ENCODE results near the gene TEX30. TPM values are rescaled to one million over a fixed set of nuclear protein-coding genes. Genes with fewer than 3 reads are reported as not detected.

TEX30 gene
- 10 to 100 TPM; 32.7 to 49.6 TPM for total RNA-seq

DNA sequence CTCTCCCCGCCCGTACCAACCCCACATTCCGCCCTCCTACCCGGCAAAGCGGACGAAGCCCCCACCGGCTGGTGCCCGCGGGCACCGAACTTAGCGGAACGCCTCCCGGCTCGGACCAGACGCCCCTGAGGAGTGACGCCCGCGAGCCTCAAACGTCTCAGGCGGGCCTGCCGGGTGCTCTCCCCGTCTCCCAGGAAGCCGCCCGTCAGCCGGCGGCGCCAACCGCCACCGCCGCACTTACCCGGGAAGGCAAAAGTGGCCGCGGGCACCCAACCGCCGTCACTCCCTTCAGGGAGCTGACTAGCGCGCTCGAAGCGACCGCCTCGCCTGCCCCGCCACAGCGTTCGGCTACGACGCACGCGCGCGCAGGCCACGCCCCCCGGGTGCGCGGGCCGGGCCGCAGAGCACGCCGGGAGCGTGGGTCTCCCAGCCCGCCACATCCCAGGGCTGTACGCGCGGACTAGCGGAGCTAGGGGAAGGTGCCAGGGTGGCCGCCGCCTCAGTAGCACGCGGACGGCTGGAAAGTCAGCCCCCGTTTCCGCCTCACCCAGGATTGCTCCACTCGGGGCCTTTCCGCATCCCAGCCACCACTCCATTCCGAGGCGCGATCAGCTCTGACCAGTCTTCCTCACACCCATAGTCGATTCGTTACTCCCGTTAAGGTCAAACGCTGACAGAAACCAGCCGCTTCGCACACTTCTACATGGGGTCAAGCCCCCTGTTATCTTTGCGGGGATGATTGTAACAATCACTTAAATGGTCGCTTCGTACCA, at the start of gene TEX30:
TSS of gene TEX30 (minus strand) at position 346 of the 773 bp plus-strand sequence. CDS start 3,760 bp downstream, outside the sequence.

DNA sequence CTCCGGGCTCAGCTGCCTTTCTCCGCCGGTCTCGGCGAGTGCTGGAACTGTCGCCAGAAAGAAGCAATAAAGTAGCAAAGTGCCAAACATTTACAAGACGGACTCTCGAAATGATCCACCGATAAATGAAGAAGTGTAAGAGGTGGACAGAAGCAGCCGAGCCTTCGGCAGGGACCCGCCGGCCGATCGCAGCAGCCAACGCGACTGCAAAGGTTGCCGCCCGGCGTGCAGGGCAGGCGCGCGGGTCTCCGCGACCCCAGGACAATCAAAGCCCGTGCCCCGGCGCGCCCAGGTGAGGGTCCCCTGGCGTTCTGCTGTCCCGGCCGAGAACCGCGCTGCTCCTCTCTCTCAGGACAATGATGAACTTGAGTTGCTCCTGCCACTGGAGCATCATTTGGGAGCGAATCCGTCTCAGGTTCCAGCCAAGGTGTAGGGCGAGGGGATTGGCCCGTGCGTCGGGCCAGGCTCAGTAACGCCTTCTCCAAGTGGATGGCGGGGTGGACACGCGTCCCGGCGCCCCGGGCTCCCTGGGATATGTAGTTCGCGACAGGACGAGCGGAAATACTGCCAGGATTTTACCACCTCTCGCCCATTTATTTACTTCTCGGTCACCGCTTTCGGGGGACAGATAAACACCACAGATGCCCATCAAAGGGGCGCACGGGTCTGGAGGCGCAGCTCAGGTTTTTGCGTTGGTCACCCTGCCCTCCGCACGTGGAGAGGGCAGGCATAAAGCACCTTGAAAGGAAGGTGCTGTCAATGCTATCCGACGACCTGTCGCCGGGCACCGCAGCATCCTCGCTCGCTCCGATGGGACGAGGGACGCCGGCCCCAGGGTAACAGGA, 25.2 kb upstream of the TEX30 start, which contains the start of the genes BIVM and POGLUT2:
TSS of gene BIVM (plus strand) at position 539 of the 845 bp plus-strand sequence. CDS start 8,149 bp downstream, outside the sequence.
TSS of gene POGLUT2 (minus strand) at position 396 of the 845 bp plus-strand sequence. CDS start at position 90, 306 bp downstream.

Other genes with a start within 250 kb of the TEX30 start
- gene TPP2, start 176.8 kb downstream of the TEX30 start, total RNA-seq = 10 to 100 TPM; 32.0 to 54.9 TPM
- not detected for gene METTL21C, start 78.7 kb downstream of the TEX30 start, total RNA-seq
- gene POGLUT2, start 25.2 kb upstream of the TEX30 start, total RNA-seq = 10 to 100 TPM in 1 of 2 donors, 1 to 10 TPM in 1; 6.9 to 14.3 TPM
- 10 to 100 TPM; 17.6 to 23.4 TPM for gene BIVM, start 25.3 kb upstream of the TEX30 start, total RNA-seq
- gene ERCC5, start 72.2 kb upstream of the TEX30 start, total RNA-seq = 10 to 100 TPM; 52.9 to 59.9 TPM

Measured in melanocyte of skin (primary cell).